Esophagus muscularis mucosa (tissue), 3 donors: ENCODE results near the gene MAP4K4.

ENCODE experiments used
- EP300 ChIP-seq: sonication (generic); formaldehyde crosslinking; IDR thresholded peaks from one replicate; pipeline ENCODE4 v1.6.1; 2017; ENCODE audit warnings: antibody characterized with exemption
- TF ChIP-seq, protein P1 (sequence below), 3 experiments: fragments of 200-600 bp in 2 of 3; fragments of 450-650 bp in 1 of 3; sonication (generic) in 2 of 3; IDR thresholded peaks; one replicate each; pipeline ENCODE4 v1.5.1; 2017 to 2019; ENCODE audit warnings: antibody characterized with exemption in 3 of 3, mild to moderate bottlenecking in 2 of 3, moderate library complexity in 1 of 3

DNA sequence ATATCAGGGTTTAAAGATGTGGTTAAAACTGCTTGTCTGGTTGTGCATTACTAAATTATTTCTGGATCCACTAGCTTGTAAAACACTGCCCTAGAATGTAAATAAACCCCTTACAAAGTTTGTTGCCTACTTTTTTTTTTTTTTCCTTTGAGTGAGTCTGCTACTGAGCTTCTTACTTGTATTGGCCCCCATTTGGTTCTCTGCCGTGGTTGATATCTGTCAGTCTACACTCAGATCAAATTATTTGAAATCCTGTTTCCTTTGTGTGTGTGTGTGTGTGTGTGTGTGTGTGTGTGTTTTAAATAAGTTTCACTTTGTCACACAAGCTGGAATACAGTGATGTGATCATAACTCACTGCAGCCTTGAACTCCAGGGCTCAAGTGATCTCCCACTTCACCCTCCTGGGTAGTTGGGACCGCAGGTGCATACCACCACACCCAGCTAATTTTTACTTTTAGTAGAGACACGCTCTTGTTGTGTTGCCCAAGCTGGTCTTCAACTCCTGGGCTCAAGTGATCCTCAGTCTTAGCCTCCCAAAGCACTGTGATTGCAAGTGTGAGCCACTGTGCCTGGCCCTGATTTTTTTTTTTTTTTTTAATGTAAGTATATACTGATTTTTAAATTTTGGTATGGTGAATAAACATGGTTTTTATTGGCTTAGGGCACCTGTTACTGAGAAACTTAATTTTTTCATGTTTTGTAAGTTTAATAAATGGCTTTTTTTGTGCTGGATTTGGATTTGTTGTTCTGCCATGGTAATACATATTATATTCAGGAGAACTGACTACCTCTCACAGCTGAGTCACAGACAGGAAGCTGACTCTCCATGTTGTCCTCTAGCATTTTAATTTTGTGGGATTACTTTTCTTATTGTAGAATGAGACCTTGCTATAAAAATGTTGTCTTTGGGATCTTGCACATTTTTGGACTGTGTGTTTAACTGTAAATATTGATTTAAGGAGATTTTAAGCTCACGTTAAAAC lies 48.5 kb downstream of the MAP4K4 start:
- TF ChIP-seq, protein P1, sequence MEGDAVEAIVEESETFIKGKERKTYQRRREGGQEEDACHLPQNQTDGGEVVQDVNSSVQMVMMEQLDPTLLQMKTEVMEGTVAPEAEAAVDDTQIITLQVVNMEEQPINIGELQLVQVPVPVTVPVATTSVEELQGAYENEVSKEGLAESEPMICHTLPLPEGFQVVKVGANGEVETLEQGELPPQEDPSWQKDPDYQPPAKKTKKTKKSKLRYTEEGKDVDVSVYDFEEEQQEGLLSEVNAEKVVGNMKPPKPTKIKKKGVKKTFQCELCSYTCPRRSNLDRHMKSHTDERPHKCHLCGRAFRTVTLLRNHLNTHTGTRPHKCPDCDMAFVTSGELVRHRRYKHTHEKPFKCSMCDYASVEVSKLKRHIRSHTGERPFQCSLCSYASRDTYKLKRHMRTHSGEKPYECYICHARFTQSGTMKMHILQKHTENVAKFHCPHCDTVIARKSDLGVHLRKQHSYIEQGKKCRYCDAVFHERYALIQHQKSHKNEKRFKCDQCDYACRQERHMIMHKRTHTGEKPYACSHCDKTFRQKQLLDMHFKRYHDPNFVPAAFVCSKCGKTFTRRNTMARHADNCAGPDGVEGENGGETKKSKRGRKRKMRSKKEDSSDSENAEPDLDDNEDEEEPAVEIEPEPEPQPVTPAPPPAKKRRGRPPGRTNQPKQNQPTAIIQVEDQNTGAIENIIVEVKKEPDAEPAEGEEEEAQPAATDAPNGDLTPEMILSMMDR (IDR thresholded peaks at IDR 0.05), result no peak
- TF ChIP-seq EP300, result no peak
